ENCODE data around the gene BABAM2.
"Not testable (repeated sequence)": the region's sequence is repeated elsewhere in the genome, so short reads cannot be mapped to it uniquely, and the experiment has no call there.

The BABAM2 gene

DNA sequence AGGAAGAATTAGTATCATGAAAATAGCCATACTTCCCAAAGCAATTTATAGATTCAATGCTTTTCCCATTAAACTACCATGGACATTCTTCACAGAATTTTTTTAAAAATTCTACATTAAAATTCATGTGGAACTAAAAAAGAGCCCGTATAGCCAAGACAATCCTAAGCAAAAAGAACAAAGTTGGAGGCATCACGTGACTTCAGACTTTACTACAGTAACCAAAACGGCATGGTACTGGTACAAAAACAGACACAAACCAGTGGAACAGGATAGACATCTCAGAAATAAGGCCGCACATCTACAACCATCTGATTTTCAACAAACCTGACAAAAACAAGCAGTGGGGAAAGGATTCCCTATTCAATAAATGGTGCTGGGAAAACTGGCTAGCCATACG lies 440.2 kb downstream of the BABAM2 start:
- not testable (repeated sequence) for DNase-seq (ENCODE audit: low read depth)

DNA sequence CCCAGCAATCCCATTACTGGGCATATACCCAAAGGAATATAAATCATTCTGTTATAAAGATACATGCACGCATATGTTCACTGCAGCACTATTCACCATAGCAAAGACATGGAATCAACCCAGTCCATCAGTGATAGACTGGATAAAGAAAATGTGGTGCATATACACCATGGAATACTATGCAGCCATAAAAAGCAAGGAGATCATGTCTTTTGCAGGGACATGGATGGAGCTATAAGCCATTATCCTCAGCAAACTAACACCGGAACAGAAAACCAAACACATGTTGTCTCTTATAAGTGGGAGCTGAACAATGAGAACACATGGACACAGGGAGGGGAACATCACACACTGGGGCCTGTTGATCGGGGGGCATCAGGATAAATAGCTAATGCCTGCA lies 441.3 kb downstream of the BABAM2 start:
- DNase-seq (ENCODE audit: low read depth), result not testable (repeated sequence)

DNA sequence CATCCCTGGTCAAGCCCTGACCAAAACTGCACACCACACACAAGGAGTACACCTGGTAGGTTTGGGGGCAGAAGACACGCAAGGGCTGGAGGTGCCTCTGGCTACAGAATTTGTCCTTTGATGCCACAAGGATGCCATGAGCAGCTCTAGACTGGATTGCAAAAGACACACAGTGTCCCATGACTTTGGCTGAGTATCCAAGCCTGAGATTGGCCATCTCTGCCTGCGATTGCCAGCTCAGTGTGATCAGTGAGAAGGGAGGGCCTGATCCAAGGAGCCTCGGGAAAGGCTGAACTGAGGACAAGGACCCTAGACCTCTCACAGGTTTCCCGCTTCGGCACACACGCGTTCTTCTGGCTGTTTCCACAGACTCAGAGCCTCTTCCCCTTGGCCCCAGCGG lies 442.2 kb downstream of the BABAM2 start:
- DNase-seq (ENCODE audit: low read depth), result no peak

DNA sequence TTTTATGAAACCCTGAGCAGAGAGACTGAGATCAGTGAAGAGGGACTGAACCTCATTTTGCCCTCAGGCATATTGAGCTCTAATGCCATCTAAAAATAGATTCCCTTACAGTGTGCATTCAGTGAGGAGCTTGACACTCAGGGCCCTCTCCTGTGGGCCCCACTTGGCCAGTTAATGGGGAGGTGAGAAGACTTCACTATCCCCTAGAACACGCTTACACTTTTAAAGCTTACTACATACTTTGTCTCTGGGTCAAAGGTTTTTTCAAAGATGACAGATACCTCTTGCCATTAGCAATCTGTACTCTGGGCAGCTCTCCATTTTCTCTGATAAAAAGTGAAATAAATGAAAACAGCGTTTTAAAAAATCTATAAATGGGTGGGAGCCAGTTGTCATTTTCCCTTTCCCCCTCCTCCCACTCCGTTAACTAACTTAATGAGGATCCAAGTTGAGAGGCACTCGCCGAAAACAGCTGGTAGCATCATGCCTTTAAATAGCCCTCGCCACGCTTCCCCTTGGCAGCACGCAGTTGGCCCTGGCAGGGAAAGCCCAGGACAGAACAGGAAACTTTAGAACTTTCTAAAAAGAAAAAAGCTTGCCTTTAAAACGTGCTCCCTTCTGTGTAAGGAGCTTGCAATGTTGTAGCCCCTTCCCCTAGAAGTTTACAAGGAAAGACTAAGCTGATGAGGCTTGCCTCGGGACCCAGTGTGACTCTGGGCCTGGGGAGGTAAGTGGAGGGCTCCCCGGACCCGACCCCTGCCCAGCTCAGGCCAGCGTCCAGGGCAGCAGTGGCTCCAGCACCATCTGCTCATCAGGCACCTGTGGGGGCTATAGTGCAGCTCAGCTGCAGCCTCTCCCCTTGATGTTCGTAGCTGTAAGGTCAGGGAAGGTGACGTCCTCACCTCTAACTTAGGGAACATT lies 443.3 kb downstream of the BABAM2 start:
- no peak for DNase-seq (ENCODE audit: low read depth)

DNA sequence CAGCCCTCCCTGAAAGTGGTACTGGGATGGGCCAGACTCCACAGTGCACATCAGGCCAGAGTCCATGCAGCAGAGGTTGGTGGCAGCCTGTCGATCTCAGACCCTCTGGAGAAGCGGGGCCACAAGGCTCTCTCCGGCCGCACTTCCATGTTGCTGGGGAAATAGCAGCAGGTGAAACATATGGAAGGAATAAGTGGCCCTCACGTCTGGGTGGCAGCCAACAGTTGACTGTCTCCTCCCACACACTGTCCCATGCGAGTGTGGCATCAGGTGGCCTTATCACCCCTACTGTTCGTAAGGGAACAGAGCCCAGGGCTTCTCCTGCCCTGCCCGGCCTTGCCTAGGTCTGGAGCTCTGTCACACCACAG lies 444.0 kb downstream of the BABAM2 start:
- DNase-seq (ENCODE audit: low read depth), result no peak

DNA sequence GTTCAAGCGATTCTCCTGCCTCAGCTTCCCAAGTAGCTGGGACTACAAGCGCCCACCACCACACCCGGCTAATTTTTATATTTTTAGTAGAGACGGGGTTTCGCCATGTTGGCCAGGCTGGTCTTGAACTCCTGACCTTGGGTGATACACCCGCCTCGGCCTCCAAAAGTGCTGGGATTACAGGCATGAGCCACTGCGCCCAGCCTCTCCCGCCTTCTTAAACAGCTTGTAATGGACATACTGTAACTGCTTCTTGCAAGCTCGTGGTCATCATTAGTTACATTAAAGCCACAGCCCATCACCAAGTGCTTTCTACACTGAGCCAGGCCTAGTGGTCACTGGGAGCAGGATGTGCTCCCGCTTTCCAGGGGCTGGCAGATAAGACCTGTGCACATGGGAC lies 444.7 kb downstream of the BABAM2 start:
- not testable (repeated sequence) for DNase-seq (ENCODE audit: low read depth)

DNA sequence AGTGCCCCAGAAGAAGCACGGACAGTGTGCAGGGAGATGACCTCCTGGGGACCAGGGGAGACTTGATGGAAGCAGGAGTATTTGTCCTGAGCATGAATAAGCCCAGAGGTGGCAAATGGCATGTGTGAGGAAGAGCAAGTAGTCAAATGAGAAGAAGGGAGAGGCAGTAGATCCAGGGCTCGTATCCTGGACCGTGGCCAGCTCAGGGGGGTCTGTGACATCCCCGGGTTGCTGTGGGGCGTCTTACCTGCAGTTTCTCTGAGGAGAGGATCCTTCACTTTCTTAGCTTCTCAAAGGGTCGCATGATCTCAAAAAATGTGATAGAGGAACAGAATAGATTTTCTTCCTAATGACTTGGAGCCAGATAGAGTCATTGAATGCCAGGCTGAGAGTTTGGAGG lies 445.1 kb downstream of the BABAM2 start:
- no peak for DNase-seq (ENCODE audit: low read depth)

DNA sequence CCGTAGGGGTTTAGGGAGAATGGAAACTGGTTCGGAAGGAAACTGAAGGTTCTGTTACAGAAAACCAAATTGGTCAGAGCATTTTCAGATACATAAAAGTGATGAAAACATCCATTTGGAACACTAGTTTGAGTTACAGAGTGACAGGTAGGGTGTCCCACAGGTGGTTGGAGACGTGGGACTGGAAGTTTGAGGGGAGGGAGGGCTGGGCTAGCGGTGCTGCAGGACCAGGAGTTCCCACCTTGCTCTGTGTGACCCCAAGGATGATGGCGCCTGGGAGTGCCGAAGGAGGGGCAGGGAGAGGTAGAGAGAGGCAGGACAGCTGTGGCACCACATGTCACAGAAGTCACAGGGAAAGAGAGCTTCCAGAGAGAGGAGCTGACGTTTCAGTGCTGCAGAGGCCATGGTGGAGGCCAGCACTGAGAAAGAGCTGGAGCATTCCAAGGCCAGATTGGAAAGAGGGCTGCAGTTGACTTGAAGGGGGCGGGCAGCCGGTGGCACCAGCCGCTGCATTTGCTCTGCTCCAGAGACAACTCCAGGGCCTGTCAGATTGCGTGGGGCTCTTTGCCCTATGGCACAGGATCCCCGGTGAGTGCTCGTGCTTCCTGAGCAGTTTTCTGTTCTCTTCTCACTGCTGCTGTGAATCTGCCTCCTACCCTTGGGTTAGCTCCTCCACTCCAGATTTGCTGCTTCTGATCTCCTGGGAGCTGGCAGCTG lies 445.9 kb downstream of the BABAM2 start:
- DNase-seq (ENCODE audit: low read depth), result no peak

DNA sequence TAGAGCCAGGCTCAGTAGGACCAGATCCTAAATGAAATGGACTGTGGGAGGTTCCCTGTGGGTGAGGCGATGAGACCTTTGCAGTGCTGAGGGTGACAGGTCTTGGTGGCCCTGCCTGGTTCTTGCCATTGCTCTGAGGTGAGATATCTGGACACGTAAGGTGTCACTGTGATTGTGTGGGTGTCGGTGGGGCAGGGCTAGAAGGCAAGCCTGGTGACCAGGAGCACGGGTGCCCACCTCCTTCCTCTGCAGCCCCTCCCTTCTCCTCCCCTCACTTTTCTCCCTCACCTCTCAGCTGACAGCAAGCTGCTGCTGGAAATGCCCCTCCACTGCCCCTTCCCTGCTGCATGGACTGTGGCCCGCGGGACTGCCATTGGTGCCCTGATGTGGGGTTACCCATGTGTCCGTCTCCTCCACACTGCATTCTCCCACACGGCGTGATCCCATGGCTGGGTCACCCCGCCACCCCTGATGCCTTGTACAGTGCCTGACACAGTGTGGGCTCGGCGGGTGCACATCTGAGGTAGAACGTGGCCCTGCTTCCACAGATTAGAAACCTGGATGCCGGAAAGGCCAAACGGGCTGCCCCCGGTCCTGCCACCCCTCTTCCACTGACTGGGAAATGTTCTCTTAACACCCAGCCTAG lies 446.6 kb downstream of the BABAM2 start:
- DNase-seq (ENCODE audit: low read depth), result no peak

DNA sequence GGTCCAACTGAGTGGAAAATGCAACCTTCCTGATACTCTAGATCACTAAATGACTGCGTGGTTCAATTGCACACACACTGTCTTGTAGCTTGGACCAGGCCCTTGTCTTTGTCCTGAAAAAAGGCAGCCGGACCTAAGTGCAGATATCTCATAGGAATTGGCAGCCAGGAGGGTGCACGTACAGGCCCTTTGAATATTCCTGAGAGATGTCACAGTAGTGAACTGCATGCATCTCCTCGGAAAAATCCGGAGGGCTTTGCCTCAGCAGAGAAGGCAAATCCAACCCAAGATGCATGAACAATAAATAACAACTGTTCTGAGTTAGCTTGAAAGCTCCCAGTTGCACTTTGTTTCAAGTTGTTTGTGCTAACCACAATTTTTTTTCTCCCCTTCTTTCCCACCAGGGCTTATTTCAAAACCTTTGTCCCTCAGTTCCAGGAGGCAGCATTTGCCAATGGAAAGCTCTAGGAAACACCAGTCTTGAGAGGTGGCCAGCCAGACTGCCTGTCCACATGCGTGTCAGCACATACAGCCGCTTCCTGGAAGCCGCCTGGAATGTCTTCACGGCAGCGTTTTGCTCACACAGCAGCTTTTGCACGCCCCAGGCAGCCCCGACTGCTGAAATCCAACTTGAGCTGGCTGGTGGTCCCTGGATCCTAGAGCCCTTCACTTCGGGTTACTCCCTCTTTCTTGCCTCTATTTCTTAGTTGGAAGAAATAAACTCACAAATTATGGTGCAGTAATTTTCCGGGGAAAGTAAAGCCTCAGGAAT lies 447.7 kb downstream of the BABAM2 start:
- DNase-seq (ENCODE audit: low read depth), result no peak

DNA sequence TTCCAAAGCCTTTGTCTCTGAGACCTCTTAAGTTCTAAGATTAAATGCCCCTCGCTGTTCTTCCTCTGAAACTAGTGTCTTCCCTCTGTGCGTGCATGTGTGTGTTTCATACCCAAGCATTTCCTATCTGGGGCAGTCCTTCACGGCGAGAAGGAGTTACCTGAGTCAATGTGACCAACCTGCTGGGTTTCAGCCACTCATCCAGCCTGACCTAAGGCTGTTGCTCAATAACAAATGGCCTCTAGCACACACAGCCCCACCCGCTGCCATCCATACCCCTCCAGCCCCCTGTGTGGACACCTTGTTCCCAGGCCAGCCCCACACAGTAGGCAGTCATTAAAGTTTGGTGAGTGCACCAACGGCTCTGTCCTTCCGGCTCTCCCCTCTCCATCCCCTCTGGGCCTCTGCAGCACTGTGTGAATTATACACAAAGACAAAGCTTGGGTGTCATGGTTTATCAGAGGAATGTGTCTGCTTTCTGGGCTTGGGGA lies 448.3 kb downstream of the BABAM2 start:
- DNase-seq (ENCODE audit: low read depth), result no peak

DNA sequence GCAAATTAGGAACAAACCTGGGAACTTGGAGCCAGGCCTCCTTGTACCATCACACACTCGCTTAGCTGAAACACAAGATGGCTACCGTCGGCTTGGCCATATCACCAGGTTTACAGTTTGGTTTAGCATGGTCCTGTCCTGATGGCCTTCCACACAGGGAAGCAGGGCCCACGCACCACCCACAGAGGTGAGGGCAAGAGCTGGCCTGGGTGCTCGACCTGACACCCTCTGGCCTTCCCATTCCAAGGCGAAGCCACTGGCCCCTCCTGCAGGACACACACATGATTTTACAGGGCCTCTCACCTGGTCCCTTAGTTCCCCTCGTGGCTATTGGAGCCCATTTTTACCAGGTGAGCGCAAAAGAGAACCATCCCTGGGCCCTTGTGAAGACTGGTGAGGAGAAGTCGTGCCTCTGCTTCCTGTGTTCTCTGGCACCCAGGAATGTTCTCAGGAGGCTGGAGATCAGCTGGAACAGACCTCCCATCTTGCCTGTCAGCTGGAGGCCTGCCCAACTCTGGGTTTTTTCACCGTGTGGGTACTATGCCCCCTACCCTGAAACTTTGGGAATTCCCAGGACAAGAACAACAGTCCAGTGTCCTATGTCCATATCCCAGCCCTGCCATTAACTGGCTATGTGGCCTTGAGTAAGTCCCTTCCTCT lies 449.1 kb downstream of the BABAM2 start:
- no peak for DNase-seq (ENCODE audit: low read depth)

DNA sequence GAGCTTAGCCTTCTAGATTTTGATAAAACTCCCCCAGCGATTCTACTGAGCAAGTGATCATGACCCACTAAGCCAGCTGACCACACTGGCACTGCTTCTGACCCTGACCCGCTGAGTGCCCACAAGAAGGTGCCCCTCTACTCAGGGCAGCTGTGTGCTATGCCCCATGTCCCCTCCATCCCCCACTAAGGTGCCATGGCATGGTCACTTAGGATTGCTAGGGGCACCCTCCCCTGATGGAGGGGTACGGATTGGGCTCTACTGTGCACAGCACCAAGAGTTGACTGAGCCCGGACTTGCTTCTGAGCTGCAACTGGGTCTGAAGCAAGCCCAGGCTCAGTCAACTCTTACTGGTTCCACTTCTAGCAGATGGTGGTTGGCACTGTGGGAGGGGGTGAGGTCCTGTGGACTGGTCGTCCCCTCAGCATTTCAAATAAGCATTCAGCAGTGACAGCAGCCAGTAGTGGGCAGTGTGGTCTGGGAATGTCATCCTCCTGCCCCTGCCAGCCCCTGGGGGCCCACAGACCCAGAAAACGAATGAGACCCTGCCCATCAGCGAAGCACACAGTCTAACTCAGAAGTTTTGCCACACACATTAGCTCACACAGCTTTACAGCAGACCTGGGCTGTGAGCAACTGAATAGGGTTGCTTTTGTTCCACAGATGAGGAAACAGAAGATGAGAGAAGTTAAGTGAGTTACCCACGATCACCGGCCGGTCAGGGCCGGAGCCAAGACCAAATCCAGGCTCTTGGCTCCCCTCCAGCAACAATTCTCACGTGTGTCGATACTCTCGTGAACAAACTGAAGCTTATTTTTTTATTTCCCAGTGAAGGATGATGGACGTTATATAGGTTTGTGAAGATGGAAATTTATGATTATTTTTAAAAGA lies 450.0 kb downstream of the BABAM2 start:
- DNase-seq (ENCODE audit: low read depth), result no peak

DNA sequence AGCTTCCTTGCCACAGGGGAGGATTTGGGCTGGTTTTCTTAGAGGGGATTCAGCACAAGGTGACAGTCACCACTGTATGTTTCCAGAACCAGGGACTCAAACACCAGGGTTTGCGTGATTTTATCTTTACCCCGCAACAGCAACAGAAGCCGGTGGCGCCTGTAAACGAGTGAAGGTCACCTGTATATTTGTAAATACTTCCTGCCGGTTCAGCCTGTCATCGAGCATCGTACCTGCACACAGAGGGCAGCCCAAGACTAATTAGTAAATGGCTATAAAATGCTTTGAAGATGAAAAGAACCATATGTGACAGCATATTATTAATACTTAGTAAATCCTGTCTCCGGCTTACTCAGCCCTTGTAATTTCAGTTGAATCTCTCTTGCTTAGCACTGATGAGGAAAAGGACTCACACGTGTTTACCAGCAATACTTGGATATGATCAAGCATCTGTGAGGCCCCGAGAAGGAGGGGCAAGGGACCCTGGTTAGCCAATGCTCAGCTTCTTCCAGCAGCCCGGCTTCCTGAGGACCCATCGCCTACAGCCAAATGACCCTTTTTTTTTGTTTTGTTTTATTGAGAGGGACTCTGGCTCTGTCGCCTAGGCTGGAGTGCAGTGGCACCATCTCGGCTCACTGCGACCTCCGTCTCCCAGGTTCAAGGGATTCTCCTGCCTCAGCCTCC lies 450.8 kb downstream of the BABAM2 start:
- DNase-seq (ENCODE audit: low read depth), result no peak

DNA sequence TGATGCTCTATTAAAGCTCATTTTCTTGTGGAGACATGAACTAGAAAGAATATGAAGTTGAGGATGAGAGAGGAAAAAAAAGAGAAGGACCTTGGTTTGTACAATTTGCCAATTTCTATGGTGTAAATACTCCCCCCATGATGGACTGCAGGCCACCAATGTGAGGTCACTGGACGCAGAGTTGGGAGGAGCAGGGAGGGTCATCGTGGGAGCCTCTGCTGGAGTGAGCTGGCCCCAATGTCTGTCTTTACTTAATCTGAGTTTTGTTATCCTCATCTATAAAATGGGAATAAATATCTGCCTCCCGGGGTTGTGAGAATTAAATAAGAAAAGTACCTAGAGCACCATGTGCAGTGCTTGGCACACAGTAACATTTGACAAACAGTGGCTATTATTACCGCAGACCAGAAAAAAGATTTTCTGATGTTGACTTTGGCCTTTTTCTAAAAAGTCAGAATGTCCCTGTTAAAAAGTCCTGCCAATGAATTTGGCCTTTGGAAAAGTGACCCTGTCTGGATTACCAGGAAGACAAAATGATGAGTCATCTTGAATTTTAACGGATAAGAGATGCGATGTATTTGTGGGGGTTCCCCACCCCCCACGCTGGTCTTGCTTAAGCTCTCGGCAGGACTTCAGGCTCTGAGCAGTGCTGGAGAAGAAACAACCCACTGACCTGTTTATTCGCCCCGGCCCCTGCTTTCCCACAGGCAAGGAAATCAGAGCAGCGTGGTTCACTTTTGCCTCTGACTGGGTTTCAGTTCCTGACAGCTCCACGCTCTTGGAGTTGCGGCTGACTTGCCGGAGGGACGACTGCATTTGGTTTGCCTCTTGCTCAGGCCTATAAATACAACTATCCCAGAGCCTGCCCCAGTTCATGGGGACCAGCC lies 451.8 kb downstream of the BABAM2 start:
- no peak for DNase-seq (ENCODE audit: low read depth)

DNA sequence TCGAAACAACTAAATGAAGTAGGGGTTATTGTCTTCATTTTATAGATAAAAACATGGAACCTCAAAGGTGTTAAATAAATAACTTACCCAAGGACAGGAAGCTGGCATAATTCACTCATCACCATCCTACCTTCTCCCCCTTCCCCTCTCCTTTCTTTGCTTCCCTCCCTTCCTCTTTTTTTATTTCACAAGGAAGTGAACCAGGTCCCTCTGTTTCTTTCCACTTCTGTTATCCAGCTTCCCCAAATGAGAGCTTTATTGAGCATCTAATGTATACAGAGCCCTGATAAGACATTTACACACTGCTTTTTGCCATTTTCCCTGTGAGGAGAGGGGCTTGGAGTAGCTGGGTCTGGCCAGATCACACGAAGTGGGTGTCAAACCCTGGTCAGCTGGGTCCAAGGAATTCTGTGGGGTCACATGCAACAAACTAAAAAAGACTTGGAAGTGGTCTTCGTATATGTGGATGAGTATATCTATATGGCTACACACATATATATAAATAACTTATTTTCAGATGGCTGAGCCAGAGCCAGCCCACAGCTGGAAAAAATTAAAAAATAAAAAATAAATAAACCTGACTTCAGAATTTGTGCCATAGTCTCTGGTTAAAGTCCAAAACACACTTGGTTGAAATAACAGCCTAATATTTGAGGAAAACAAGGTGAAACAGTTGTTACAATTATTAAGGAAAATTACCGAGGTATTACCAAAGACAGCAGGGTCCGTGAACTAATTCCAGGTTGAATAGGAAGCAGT lies 452.8 kb downstream of the BABAM2 start:
- no peak for DNase-seq (ENCODE audit: low read depth)

DNA sequence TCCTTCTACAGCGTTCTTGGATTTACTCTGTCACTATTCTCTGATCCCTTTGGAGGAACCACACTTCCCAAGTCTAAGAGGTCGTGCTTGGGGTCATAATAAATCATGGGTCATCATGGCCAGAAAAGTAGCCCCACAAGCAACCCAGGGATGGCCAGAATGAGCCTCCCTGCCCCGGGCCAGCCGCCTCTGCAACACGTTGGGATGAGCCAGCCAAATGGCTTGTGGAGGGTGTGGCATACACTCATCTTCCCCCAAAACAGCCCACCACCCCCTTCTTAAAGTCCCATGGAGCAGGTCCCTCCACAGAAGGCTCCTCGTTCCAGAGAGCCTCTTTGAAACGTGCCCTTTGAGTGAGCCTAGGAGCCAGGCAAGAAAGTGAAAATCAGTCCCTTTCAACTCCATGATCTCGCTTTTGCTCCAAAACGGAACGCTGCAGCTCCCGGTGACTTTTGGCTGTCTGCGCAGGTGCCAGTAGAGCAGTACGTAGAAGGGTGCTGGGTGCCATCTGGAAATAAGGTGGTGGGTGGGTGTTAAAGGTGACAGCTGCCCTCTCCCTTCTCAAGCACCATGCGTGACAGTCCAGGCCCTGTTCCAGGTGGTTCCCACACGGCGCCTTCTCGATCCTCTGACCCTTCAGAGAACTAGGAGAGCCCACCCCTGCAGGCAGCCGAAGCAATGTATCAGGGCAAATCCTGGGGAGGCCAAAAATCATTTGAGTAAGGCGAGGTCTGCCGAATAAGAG lies 453.6 kb downstream of the BABAM2 start:
- DNase-seq (ENCODE audit: low read depth), result no peak
